ENCODE measurements around the gene ARHGEF1. TPM values are rescaled to one million over a fixed set of nuclear protein-coding genes. Genes with fewer than 3 reads are reported as not detected.
A peak's percentile ranks its signal among the peaks of the same experiment; 100 is the strongest.

ARHGEF1 gene
- total RNA-seq, 1 donor from 2014 or later = 114 TPM

DNA sequence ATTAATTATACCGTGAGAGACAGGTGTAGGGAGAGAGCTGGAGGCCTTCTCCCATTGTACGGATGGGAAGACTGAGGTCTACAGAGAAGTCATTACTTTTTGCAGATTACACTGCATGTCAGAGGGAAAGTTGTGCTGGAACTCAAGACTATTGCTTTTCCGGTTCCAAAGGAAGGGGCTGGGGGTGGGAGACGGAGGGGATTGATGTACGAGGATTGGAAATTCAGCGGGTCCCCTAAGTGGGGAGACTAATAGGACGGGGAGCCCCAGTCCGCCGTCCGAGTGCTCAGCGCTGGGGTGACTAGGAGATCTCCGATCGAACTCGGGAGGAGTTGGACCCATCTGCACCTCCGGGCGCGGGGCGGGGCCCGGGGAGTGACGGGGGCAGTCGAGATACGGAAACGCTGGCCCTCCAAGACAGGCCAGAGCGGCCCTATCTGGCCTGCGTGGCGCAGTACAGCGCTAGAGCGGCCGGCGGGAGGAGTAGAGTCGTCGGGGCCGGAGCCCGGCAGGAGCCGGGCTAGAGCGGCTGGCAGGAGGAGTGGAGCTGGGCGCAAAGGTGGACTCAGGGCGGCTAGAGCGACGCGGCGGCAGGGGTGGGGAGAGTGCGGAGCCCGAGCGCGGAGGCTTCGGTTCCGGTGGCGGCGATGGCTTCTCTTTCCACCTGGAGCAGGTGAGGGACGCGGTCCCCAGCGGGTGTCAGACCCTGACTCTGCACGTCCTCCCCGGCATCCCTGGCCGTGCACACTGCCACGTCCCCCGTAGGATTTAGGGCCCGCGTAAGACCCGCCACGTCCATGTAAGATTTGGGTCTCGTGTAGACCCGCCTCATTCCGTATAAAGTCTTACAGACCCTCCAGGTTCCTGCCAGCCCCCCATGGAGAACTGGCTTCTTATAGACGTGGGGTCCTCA is 1.1 kb downstream of the ARHGEF1 start:
- Histone ChIP-seq H3K27me3 (no peaks in the 10 kb centered on the region), H3K9me3 (no peaks in the 10 kb centered on the region), H3K4me3 (peak overlapping the region; percentile 61 to 82), H3K36me3 (peaks cover 0 to 2% of the 10 kb centered on the region in 2 donors), H3K27ac (peak overlapping the region; percentile 78), H3K4me1 (peaks cover 46% of the 10 kb centered on the region)
- intact Hi-C loops (cut with DNase I) = loop anchor here (5.0 kb wide), 1 partner anchor 73 kb away; the partner anchor contains the start of gene RABAC1
- peak in 1 of 2 donors; percentile 90 for DNase-seq (ENCODE audit: extremely low spot score in 2 of 2)
- peak in 1 of 2 donors; percentile 44 for TF ChIP-seq POLR2A (IDR thresholded peaks at IDR 0.05)
- TF ChIP-seq, protein P1, sequence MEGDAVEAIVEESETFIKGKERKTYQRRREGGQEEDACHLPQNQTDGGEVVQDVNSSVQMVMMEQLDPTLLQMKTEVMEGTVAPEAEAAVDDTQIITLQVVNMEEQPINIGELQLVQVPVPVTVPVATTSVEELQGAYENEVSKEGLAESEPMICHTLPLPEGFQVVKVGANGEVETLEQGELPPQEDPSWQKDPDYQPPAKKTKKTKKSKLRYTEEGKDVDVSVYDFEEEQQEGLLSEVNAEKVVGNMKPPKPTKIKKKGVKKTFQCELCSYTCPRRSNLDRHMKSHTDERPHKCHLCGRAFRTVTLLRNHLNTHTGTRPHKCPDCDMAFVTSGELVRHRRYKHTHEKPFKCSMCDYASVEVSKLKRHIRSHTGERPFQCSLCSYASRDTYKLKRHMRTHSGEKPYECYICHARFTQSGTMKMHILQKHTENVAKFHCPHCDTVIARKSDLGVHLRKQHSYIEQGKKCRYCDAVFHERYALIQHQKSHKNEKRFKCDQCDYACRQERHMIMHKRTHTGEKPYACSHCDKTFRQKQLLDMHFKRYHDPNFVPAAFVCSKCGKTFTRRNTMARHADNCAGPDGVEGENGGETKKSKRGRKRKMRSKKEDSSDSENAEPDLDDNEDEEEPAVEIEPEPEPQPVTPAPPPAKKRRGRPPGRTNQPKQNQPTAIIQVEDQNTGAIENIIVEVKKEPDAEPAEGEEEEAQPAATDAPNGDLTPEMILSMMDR (IDR thresholded peaks at IDR 0.05) = no peak
- TF ChIP-seq POLR2AphosphoS5 (IDR thresholded peaks at IDR 0.05; ENCODE audit: insufficient read depth in 1 of 2, low read depth in 1 of 2) = peak; percentile 89 to 95

DNA sequence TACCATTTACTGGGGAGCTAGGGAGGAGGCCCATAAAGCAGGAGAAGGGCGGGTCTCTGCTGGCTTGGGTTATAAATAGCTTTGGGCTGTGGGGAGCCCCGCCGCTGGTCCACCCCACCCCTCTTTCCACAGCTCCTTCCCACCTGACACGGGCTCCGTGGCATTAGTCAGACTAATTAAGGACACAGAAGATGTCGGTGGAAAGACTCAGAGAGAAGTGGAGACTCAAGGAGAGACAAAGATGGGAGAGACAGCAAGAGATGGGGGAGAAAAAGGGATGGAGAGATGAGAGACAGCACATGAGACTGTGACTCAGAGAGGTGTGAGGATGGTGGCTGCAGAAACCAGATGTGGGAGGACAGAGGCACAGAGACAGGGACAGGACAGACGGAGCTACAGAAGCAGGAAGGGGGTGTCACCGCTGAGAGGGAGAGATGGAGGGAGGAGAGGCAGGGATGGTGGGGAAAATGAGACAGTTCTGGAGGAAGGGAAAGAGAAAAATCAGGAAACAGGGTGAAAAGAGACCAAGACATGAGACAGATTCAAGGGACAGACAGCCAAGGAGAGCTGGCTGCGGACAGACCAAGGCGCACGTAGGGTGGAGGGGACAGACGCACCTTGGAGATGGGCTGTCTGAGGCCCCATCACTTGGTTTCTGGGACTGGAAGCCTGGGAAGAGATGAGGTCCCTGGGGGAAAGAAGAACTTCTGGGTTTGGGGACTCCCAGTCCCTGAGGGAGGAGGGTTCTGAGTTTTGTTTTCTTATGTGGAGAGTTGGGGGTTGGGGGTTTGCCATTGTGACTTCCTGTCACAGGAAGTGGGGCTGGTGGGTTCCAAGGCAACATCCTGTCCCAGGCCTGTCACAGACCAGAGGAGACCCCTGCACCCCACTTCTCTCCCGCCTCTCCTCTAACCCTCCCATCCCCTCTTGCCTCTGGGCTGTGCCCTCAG is 4.1 kb downstream of the ARHGEF1 start:
- no peak overlapping the region for H3K27ac ChIP-seq

DNA sequence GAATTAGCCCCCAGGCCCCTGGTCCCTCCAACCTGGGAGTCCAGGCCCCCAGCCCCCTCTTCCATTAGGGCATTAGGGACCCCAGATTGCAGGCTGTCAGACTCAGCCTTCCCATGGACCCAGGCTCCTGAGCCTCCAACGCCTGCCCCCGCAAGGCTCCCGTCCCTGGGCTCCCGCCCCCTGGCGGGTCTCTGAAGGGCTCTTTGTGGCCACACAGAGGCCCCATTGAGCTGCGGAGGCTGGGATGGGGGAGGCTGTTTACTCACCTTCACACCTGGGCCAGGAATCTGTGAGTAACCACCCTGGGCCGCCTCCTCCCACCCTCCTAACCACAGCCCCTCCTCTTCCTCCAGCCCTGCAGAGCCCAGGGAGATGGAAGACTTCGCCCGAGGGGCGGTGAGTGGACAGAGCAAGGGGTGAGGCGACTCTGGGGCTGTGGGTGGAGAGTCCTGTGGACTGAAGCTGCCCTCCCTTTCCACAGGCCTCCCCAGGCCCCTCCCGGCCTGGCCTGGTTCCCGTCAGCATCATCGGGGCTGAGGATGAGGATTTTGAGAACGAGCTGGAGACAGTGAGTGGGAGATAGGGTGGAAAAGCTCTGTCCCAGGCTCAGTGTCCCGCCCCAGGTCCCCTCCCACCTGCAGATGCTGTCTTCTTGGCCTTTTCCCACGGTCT is 4.9 kb downstream of the ARHGEF1 start:
- peaks cover 38% of the 10 kb centered on the region for H3K4me1 ChIP-seq
- H3K27ac ChIP-seq = no peak overlapping the region
- no peak for DNase-seq (ENCODE audit: extremely low spot score in 2 of 2)
- no peaks in the 10 kb centered on the region for H3K9me3 ChIP-seq
- H3K27me3 ChIP-seq = no peaks in the 10 kb centered on the region
- TF ChIP-seq POLR2AphosphoS5 (IDR thresholded peaks at IDR 0.05; ENCODE audit: insufficient read depth in 1 of 2, low read depth in 1 of 2) (peak in 1 of 2 donors; percentile 23), POLR2A (IDR thresholded peaks at IDR 0.05) (no peak)
- H3K4me3 ChIP-seq = no peak overlapping the region
- peaks cover 0 to 12% of the 10 kb centered on the region in 2 donors for H3K36me3 ChIP-seq
- intact Hi-C loops (cut with DNase I) = no loop called here

More for the DNA sequence above, 4.1 kb downstream of the ARHGEF1 start:
- DNase-seq (ENCODE audit: extremely low spot score in 2 of 2) = no peak
- TF ChIP-seq, protein P1 (IDR thresholded peaks at IDR 0.05) = no peak
- no peak for TF ChIP-seq POLR2A (IDR thresholded peaks at IDR 0.05)
- TF ChIP-seq POLR2AphosphoS5 (IDR thresholded peaks at IDR 0.05; ENCODE audit: insufficient read depth in 1 of 2, low read depth in 1 of 2) = no peak
- peak overlapping the region in 1 of 2 donors; percentile 22 for H3K4me3 ChIP-seq
- H3K36me3 ChIP-seq = peaks cover 0 to 12% of the 10 kb centered on the region in 2 donors
- H3K4me1 ChIP-seq = peaks cover 45% of the 10 kb centered on the region
- H3K9me3 ChIP-seq = no peaks in the 10 kb centered on the region
- intact Hi-C loops (cut with DNase I) = no loop called here
- H3K27me3 ChIP-seq = no peaks in the 10 kb centered on the region

- Histone ChIP-seq H3K4me3 (no peak overlapping the region), H3K36me3 (peaks cover 0 to 14% of the 10 kb centered on the region in 2 donors), H3K27ac (no peak overlapping the region), H3K4me1 (peaks cover 38% of the 10 kb centered on the region), H3K9me3 (no peaks in the 10 kb centered on the region), H3K27me3 (no peaks in the 10 kb centered on the region)
- DNase-seq (ENCODE audit: extremely low spot score in 2 of 2) = no peak
- intact Hi-C loops (cut with DNase I) = no loop called here
- no peak for TF ChIP-seq POLR2AphosphoS5 (IDR thresholded peaks at IDR 0.05; ENCODE audit: insufficient read depth in 1 of 2, low read depth in 1 of 2)
- no peak for TF ChIP-seq POLR2A (IDR thresholded peaks at IDR 0.05)
Observed at GRCh38 chr19:41888926-41889325, 5.9 kb downstream of the ARHGEF1 start.

- Histone ChIP-seq H3K9me3 (no peaks in the 10 kb centered on the region), H3K36me3 (peaks cover 0 to 22% of the 10 kb centered on the region in 2 donors), H3K4me1 (peaks cover 32% of the 10 kb centered on the region), H3K27ac (no peak overlapping the region), H3K4me3 (no peak overlapping the region), H3K27me3 (no peaks in the 10 kb centered on the region)
- intact Hi-C loops (cut with DNase I) = no loop called here
- no peak for DNase-seq (ENCODE audit: extremely low spot score in 2 of 2)
- no peak for TF ChIP-seq POLR2AphosphoS5 (IDR thresholded peaks at IDR 0.05; ENCODE audit: insufficient read depth in 1 of 2, low read depth in 1 of 2)
- no peak for TF ChIP-seq POLR2A (IDR thresholded peaks at IDR 0.05)
- TF ChIP-seq, protein P1 (IDR thresholded peaks at IDR 0.05) = no peak
Observed at GRCh38 chr19:41889896-41890295, 6.9 kb downstream of the ARHGEF1 start.
